Liver (tissue), 9 donors: ENCODE results near the gene MLLT10. TPM values are rescaled to one million over a fixed set of nuclear protein-coding genes. Genes with fewer than 3 reads are reported as not detected.

ENCODE experiments used
- DNase-seq: peaks from one replicate; pipeline ENCODE4 v3.0.0-alpha.2; 2017; ENCODE audit warnings: low spot score
- H3K27ac ChIP-seq, 2 donors: one replicate each; pipeline ENCODE4 v1.7.0; 2013; ENCODE audit warnings: inconsistent platforms in 2 of 2, low read length in 2 of 2, control low read depth in 1 of 2, low read depth in 1 of 2, mild to moderate bottlenecking in 1 of 2
- H3K27me3 ChIP-seq, 4 donors: one replicate each; pipeline versions ENCODE4 v1.6.1 to v1.7.0; 2013; ENCODE audit warnings: low read length in 3 of 4, inconsistent platforms in 1 of 4, mild to moderate bottlenecking in 1 of 4, moderate library complexity in 1 of 4; ENCODE audit not compliant: control insufficient read depth in 4 of 4, insufficient read depth in 4 of 4
- H3K36me3 ChIP-seq, 4 donors: one replicate each; pipeline versions ENCODE4 v1.6.1 to v1.7.0; 2013; ENCODE audit warnings: low read length in 3 of 4, mild to moderate bottlenecking in 3 of 4, low read depth in 1 of 4, moderate library complexity in 1 of 4; ENCODE audit not compliant: control insufficient read depth in 4 of 4, insufficient read depth in 3 of 4
- H3K4me1 ChIP-seq, 4 donors: one replicate each; pipeline versions ENCODE4 v1.6.1 to v1.7.0; 2013; ENCODE audit warnings: low read length in 3 of 4, mild to moderate bottlenecking in 3 of 4, moderate library complexity in 1 of 4; ENCODE audit not compliant: control insufficient read depth in 4 of 4, insufficient read depth in 4 of 4
- H3K4me3 ChIP-seq, 3 donors: one replicate each; pipeline versions ENCODE4 v1.6.1 to v1.7.0; 2013; ENCODE audit warnings: low read length in 3 of 3, control low read depth in 1 of 3, low read depth in 1 of 3, mild to moderate bottlenecking in 1 of 3
- H3K9ac ChIP-seq, 2 donors: one replicate each; pipeline ENCODE4 v1.7.0; 2013; ENCODE audit warnings: low read length in 2 of 2, mild to moderate bottlenecking in 2 of 2, moderate library complexity in 2 of 2, control low read depth in 1 of 2, low read depth in 1 of 2
- H3K9me3 ChIP-seq, 4 donors: one replicate each; pipeline versions ENCODE4 v1.6.1 to v1.7.0; 2013; ENCODE audit warnings: low read length in 3 of 4; ENCODE audit not compliant: control insufficient read depth in 4 of 4
- EGR1 ChIP-seq, 2 donors: IDR thresholded peaks; 2 replicates each; pipeline ENCODE4 v1.6.1; 2016 to 2018; ENCODE audit warnings: antibody characterized with exemption in 2 of 2, low read depth in 2 of 2
- FOXA1 ChIP-seq: IDR thresholded peaks from 2 replicates; pipeline ENCODE4 v1.6.1; 2016; ENCODE audit warnings: antibody characterized with exemption
- FOXA2 ChIP-seq: IDR thresholded peaks from 2 replicates; pipeline ENCODE4 v1.6.1; 2016; ENCODE audit warnings: antibody characterized with exemption
- GABPA ChIP-seq, 2 donors: IDR thresholded peaks in 1 of 2; conservative IDR thresholded peaks in 1 of 2; 2 replicates each; pipeline ENCODE4 v1.6.1; 2016; ENCODE audit warnings: antibody characterized with exemption in 2 of 2, mild to moderate bottlenecking in 1 of 2, moderate library complexity in 1 of 2
- HNF4A ChIP-seq, 2 donors: conservative IDR thresholded peaks; 2 replicates each; pipeline ENCODE4 v1.6.1; 2016; ENCODE audit warnings: antibody characterized with exemption in 2 of 2, mild to moderate bottlenecking in 2 of 2
- HNF4G ChIP-seq: IDR thresholded peaks from 2 replicates; pipeline ENCODE4 v1.6.1; 2016; ENCODE audit warnings: antibody characterized with exemption
- JUND ChIP-seq, 2 donors: IDR thresholded peaks; 2 replicates each; pipeline ENCODE4 v1.6.1; 2016; ENCODE audit warnings: antibody characterized with exemption in 2 of 2
- NR2F2 ChIP-seq: IDR thresholded peaks from 2 replicates; pipeline ENCODE4 v1.6.1; 2016; ENCODE audit warnings: antibody characterized with exemption
- RAD21 ChIP-seq, 2 donors: IDR thresholded peaks; 2 replicates each; pipeline ENCODE4 v1.6.1; 2016; ENCODE audit warnings: antibody characterized with exemption in 2 of 2, mild to moderate bottlenecking in 2 of 2
- RXRA ChIP-seq, 2 donors: IDR thresholded peaks; 2 replicates each; pipeline ENCODE4 v1.6.1; 2017 to 2018; ENCODE audit warnings: antibody characterized with exemption in 2 of 2, mild to moderate bottlenecking in 1 of 2
- SP1 ChIP-seq: IDR thresholded peaks from 2 replicates; pipeline ENCODE4 v1.6.1; 2018; ENCODE audit warnings: antibody characterized with exemption, mild to moderate bottlenecking
- TAF1 ChIP-seq: conservative IDR thresholded peaks from 2 replicates; pipeline ENCODE4 v1.6.1; 2016; ENCODE audit warnings: antibody characterized with exemption, mild to moderate bottlenecking
- YY1 ChIP-seq: IDR thresholded peaks from 2 replicates; pipeline ENCODE4 v1.6.1; 2016; ENCODE audit warnings: antibody characterized with exemption, mild to moderate bottlenecking
- WGBS: extraction: QIAGEN DNeasy Blood & Tissue Kit; methylation state at CpG from one replicate; pipeline ENCODE4 v1.1.7; 2013; 5-methylcytosine and 5-hydroxymethylcytosine counted together
- polyA plus RNA-seq, 2 donors: library from polyadenylated mRNA; stranded (reverse) in 1 of 2; unstranded in 1 of 2; fragments of 200-250 nt in 1 of 2; fragments of >200 nt in 1 of 2; fragmentation: Nextera tagmentation in 1 of 2; extraction: Ambion mirVana in 1 of 2; gene quantifications; one replicate each; pipeline versions ENCODE4 v1.2.1 to v1.2.3, GENCODE V29; 2013 to 2015
- total RNA-seq, 2 donors: library from RNA; depleted of rRNA; stranded (reverse); fragments of >200 nt; gene quantifications; one replicate each; pipeline ENCODE4 v1.2.3, GENCODE V29; 2014
- TF ChIP-seq, protein P1 (sequence below): IDR thresholded peaks from 2 replicates; pipeline ENCODE4 v1.6.1; 2016; ENCODE audit warnings: antibody characterized with exemption, mild to moderate bottlenecking
- TF ChIP-seq, protein P2 (sequence below): IDR thresholded peaks from 2 replicates; pipeline ENCODE4 v1.6.1; 2016; ENCODE audit warnings: antibody characterized with exemption
- TF ChIP-seq, protein P3 (sequence below): IDR thresholded peaks from 2 replicates; pipeline ENCODE4 v1.6.1; 2016; ENCODE audit warnings: antibody characterized with exemption
- TF ChIP-seq, protein P4 (sequence below): IDR thresholded peaks from 2 replicates; pipeline ENCODE4 v1.6.1; 2016; ENCODE audit warnings: antibody characterized with exemption
- TF ChIP-seq, protein P5 (sequence below): fragments of 150-350 bp; IDR thresholded peaks from 2 replicates; pipeline ENCODE4 v1.5.1; 2017; ENCODE audit warnings: improper control_type of control experiment, low read depth, low read length; ENCODE audit not compliant: missing input control
- donor health status: healthy.
- donor health status: healthy.
- donor health status: healthy.
- donor health status: healthy.
- donor health status: healthy.

MLLT10 gene
- total and polyA plus RNA-seq, 4 donors: 11.9 to 47.4 (median 22.6) TPM

DNA sequence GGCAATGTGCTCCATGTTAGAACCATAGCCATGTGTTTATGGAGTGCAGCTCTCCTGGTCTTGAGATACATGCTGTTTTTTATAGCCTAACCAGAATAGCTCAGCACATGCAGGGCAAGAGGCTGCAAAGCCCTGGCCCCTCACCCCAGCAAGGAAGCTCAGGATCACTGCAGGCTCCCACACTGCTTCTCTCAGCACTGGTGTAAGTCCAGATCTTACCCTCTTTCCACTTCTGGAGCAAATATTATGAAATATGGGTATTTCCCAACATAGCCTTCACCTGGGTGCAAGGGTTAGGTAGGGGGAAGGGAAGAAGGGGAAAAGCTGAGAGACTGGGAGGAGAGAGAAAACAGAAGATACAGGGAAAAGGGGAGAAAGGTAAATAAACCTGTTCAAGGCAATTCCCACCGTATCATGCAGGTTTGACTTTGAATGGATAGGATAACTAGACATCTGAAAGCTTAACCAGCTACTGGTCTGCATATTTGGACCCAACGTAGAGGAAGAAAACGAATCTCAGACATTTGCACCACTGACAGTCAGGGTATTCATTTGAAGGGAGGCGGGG is 28.2 kb upstream of the MLLT10 start:
- no peaks in the 10 kb centered on the region for H3K9me3 ChIP-seq
- DNase-seq: no peak
- H3K27me3 ChIP-seq: no peaks in the 10 kb centered on the region
- 46% methylated on average over 4 of the region's 4 CpGs for WGBS
- no peak overlapping the region for H3K4me3 ChIP-seq
- H3K27ac ChIP-seq: peak overlapping the region; percentile 54 to 62
- peaks cover 16 to 88% (median 66%) of the 10 kb centered on the region in 4 donors for H3K4me1 ChIP-seq
- TF ChIP-seq HNF4A (conservative IDR thresholded peaks at IDR 0.05) (peak; percentile 99), YY1 (peak; percentile 71), RXRA (IDR thresholded peaks at IDR 0.05) (peak; percentile 94 to 96), FOXA1 (peak; percentile 71), SP1 (peak; percentile 94), JUND (IDR thresholded peaks at IDR 0.05) (peak; percentile 71 to 90), HNF4G (peak; percentile 99), GABPA (IDR thresholded peaks at IDR 0.05 in 1 of 2, conservative IDR thresholded peaks at IDR 0.05 in 1 of 2) (peak in 1 of 2 donors; percentile 31), EGR1 (IDR thresholded peaks at IDR 0.05; ENCODE audit: low read depth in 2 of 2) (peak in 1 of 2 donors; percentile 92), TAF1 (peak; percentile 85), NR2F2 (peak; percentile 52), RAD21 (IDR thresholded peaks at IDR 0.05) (peak; percentile 53 to 70), FOXA2 (peak; percentile 32)
- TF ChIP-seq, protein P1, sequence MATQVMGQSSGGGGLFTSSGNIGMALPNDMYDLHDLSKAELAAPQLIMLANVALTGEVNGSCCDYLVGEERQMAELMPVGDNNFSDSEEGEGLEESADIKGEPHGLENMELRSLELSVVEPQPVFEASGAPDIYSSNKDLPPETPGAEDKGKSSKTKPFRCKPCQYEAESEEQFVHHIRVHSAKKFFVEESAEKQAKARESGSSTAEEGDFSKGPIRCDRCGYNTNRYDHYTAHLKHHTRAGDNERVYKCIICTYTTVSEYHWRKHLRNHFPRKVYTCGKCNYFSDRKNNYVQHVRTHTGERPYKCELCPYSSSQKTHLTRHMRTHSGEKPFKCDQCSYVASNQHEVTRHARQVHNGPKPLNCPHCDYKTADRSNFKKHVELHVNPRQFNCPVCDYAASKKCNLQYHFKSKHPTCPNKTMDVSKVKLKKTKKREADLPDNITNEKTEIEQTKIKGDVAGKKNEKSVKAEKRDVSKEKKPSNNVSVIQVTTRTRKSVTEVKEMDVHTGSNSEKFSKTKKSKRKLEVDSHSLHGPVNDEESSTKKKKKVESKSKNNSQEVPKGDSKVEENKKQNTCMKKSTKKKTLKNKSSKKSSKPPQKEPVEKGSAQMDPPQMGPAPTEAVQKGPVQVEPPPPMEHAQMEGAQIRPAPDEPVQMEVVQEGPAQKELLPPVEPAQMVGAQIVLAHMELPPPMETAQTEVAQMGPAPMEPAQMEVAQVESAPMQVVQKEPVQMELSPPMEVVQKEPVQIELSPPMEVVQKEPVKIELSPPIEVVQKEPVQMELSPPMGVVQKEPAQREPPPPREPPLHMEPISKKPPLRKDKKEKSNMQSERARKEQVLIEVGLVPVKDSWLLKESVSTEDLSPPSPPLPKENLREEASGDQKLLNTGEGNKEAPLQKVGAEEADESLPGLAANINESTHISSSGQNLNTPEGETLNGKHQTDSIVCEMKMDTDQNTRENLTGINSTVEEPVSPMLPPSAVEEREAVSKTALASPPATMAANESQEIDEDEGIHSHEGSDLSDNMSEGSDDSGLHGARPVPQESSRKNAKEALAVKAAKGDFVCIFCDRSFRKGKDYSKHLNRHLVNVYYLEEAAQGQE: peak; percentile 91
- TF ChIP-seq, protein P2, sequence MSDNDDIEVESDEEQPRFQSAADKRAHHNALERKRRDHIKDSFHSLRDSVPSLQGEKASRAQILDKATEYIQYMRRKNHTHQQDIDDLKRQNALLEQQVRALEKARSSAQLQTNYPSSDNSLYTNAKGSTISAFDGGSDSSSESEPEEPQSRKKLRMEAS: peak; percentile 93
- TF ChIP-seq, protein P3, sequence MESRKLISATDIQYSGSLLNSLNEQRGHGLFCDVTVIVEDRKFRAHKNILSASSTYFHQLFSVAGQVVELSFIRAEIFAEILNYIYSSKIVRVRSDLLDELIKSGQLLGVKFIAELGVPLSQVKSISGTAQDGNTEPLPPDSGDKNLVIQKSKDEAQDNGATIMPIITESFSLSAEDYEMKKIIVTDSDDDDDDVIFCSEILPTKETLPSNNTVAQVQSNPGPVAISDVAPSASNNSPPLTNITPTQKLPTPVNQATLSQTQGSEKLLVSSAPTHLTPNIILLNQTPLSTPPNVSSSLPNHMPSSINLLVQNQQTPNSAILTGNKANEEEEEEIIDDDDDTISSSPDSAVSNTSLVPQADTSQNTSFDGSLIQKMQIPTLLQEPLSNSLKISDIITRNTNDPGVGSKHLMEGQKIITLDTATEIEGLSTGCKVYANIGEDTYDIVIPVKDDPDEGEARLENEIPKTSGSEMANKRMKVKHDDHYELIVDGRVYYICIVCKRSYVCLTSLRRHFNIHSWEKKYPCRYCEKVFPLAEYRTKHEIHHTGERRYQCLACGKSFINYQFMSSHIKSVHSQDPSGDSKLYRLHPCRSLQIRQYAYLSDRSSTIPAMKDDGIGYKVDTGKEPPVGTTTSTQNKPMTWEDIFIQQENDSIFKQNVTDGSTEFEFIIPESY: peak; percentile 84
- TF ChIP-seq, protein P4, sequence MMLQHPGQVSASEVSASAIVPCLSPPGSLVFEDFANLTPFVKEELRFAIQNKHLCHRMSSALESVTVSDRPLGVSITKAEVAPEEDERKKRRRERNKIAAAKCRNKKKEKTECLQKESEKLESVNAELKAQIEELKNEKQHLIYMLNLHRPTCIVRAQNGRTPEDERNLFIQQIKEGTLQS: peak; percentile 72
- TF ChIP-seq, protein P5, sequence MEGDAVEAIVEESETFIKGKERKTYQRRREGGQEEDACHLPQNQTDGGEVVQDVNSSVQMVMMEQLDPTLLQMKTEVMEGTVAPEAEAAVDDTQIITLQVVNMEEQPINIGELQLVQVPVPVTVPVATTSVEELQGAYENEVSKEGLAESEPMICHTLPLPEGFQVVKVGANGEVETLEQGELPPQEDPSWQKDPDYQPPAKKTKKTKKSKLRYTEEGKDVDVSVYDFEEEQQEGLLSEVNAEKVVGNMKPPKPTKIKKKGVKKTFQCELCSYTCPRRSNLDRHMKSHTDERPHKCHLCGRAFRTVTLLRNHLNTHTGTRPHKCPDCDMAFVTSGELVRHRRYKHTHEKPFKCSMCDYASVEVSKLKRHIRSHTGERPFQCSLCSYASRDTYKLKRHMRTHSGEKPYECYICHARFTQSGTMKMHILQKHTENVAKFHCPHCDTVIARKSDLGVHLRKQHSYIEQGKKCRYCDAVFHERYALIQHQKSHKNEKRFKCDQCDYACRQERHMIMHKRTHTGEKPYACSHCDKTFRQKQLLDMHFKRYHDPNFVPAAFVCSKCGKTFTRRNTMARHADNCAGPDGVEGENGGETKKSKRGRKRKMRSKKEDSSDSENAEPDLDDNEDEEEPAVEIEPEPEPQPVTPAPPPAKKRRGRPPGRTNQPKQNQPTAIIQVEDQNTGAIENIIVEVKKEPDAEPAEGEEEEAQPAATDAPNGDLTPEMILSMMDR: no peak
- H3K36me3 ChIP-seq: no peaks in the 10 kb centered on the region
- no peak overlapping the region for H3K9ac ChIP-seq
